Measurements from ENCODE around the gene USP17L18. TPM values are rescaled to one million over a fixed set of nuclear protein-coding genes. Genes with fewer than 3 reads are reported as not detected.
"Not testable (repeated sequence)": the region's sequence is repeated elsewhere in the genome, so short reads cannot be mapped to it uniquely, and the experiment has no call there.

Gene USP17L18
- total RNA-seq, 1 donor from 2014 or later = not detected

DNA sequence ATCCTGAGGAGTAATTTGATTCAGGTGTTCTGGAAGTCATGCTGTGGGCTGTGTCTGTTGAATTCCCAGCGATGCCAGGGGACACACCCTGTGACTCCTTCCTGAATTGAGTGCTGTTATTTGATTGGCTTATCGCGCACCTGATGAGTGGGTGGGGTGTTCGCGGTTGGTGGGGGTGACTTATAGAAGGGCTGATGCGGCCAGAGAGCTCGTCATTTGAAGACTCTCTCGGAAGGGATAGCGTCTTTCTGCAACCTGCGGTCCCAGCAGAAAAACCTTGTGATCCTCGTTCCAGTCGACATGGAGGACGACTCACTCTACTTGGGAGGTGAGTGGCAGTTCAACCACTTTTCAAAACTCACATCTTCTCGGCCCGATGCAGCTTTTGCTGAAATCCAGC lies 18.9 kb downstream of the USP17L18 start, which contains the start of gene USP17L22:
USP17L22 (plus strand) TSS at position 301 of the 400 bp plus-strand sequence; CDS start at position 301, 0 bp downstream.
- H3K27me3 Mint-ChIP-seq (ENCODE audit: low read depth); H3K4me1 Mint-ChIP-seq (ENCODE audit: low read depth); H3K4me3 Mint-ChIP-seq (ENCODE audit: low read depth); intact Hi-C loops (cut with micrococcal nuclease); H3K36me3 Mint-ChIP-seq (ENCODE audit: low read depth); H3K9me3 Mint-ChIP-seq; DNase-seq (ENCODE audit: low spot score); H3K27ac Mint-ChIP-seq: not testable (repeated sequence)

DNA sequence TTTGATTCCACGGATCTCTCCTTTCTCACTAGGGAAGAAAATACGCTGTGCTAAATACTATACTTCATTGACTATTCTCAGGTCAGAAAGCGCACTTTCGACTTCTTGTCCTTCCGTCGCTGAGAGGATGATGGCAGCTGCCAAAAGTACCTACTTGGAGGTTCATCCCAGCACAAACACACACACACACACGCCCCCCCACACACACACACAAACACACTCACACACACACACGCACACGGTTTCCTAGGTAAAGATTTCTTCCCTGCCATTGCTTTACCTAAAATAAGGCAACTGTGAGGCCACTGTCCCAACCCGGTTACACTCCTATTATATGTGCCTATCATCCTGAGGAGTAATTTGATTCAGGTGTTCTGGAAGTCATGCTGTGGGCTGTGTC lies 23.3 kb downstream of the USP17L18 start:
- H3K36me3 Mint-ChIP-seq (ENCODE audit: low read depth); H3K27me3 Mint-ChIP-seq (ENCODE audit: low read depth); DNase-seq (ENCODE audit: low spot score); H3K27ac Mint-ChIP-seq; H3K9me3 Mint-ChIP-seq; H3K4me3 Mint-ChIP-seq (ENCODE audit: low read depth); intact Hi-C loops (cut with micrococcal nuclease); H3K4me1 Mint-ChIP-seq (ENCODE audit: low read depth): not testable (repeated sequence)

Other genes with a start within 250 kb of the USP17L18 start
- not detected in 2 replicates for gene FAM90A26, start 78.2 kb upstream of the USP17L18 start, total RNA-seq
- not detected in 2 replicates for gene USP17L10, start 38.0 kb upstream of the USP17L18 start, total RNA-seq
- 0.25 TPM in 1 of 2 replicates, not detected in the other for gene USP17L11, start 33.2 kb upstream of the USP17L18 start, total RNA-seq
- gene USP17L12, start 28.5 kb upstream of the USP17L18 start, total RNA-seq = not detected in 2 replicates
- not detected in 2 replicates for gene USP17L13, start 23.7 kb upstream of the USP17L18 start, total RNA-seq
- not detected in 2 replicates for gene USP17L15, start 14.2 kb upstream of the USP17L18 start, total RNA-seq
- gene USP17L17, start 4.8 kb upstream of the USP17L18 start, total RNA-seq = not detected in 2 replicates
- not detected in 2 replicates for gene USP17L19, start 4.7 kb downstream of the USP17L18 start, total RNA-seq
- gene USP17L20, start 9.5 kb downstream of the USP17L18 start, total RNA-seq = not detected in 2 replicates
- not detected in 2 replicates for gene USP17L21, start 14.2 kb downstream of the USP17L18 start, total RNA-seq
- gene USP17L22, start 19.0 kb downstream of the USP17L18 start, total RNA-seq = not detected in 2 replicates
- not detected in 2 replicates for gene USP17L24, start 76.5 kb downstream of the USP17L18 start, total RNA-seq
- gene USP17L25, start 81.3 kb downstream of the USP17L18 start, total RNA-seq = not detected in 2 replicates
- not detected in 2 replicates for gene USP17L26, start 86.0 kb downstream of the USP17L18 start, total RNA-seq
- not detected in 2 replicates for gene USP17L5, start 90.8 kb downstream of the USP17L18 start, total RNA-seq
- gene USP17L27, start 95.5 kb downstream of the USP17L18 start, total RNA-seq = not detected in 2 replicates
- gene USP17L28, start 100.3 kb downstream of the USP17L18 start, total RNA-seq = not detected in 2 replicates
- not detected in 2 replicates for gene USP17L29, start 105.0 kb downstream of the USP17L18 start, total RNA-seq
- not detected in 2 replicates for gene USP17L30, start 114.5 kb downstream of the USP17L18 start, total RNA-seq
- gene DEFB131A, start 195.8 kb downstream of the USP17L18 start, total RNA-seq = not detected in 2 replicates

All from activated T-helper 2 cell treated with anti-CD3 and anti-CD28 coated beads, Interferon-gamma antibody, Interleukin-2, Interleukin-4, amounts not matched to agents 10 μg/mL and 5 μg/mL and 100 μg/mL, durations not matched to agents 14 hours and 24 hours and 36 hours (primary cell).